ENCODE measurements around the gene ZBTB20. TPM values are rescaled to one million over a fixed set of nuclear protein-coding genes. Genes with fewer than 3 reads are reported as not detected.
"Not testable (repeated sequence)": the region's sequence is repeated elsewhere in the genome, so short reads cannot be mapped to it uniquely, and the experiment has no call there.

Gene ZBTB20
- 10 to 100 TPM; 19.8 to 23.1 TPM for total RNA-seq

DNA sequence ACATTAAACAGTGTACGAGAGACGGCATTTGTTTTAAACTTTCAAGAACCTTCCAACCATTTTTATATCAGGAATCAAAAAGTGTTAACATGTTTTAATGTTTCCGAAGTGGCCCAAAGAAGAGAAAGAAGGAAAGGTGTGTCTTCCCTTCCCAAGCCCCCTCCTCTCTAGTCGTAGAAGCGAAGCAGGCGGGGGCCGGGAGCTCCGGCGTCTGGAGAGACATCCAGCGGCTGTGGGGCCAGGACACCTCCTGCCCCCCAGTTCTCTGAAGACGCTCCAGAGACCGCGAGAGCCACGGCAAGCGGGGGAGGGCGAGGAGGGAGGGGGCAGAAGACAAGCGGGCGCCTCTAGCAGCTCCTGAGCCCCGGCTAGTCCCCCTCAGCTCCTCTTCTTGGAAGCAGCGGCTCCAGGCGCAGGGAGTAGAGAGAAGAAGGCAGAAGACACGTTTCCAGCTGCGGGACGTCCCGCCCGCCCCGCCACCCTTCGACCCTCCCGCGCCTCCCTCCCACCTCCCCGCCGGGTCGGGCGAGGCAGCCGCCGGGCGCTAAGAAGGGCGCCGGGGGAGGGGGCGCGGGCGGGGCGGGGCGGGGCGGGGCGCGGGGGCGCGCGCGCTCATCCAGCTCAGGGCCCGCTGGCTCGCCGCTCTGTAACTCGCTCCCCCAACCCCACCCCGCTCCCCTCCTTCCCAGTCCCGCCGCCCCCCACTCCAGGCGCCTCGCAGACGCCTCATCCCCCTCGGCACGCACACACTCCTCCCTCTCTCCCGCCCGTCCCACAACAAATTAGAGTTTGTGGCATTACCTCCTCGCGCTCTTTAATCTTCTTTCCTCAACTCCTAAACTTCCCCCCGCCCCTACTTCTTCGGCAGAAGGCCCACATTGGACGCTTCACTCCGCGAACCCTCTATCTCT lies at the start of gene ZBTB20:
Gene ZBTB20 (minus strand): TSS at position 871 of the 911 bp plus-strand sequence.
- H3K9me3 Mint-ChIP-seq: no peaks in the 10 kb centered on the region
- DNase-seq (peak; percentile 75 to 78), ATAC-seq (replicated peaks in 1 of 2) (peak; percentile 39 to 43)
- H3K27me3 Mint-ChIP-seq (ENCODE audit: low read depth): no peaks in the 10 kb centered on the region
- H3K4me3 Mint-ChIP-seq: peak within 1 kb of the TSS; percentile 96 to 99
- peak within 1 kb of the TSS; percentile 99 for H3K27ac Mint-ChIP-seq
- H3K36me3 Mint-ChIP-seq (ENCODE audit: insufficient read depth in 2 of 2): peaks cover 3 to 4% of the 10 kb centered on the region in 2 donors
- H3K4me1 Mint-ChIP-seq (ENCODE audit: low read depth): peaks cover 43% of the 10 kb centered on the region

DNA sequence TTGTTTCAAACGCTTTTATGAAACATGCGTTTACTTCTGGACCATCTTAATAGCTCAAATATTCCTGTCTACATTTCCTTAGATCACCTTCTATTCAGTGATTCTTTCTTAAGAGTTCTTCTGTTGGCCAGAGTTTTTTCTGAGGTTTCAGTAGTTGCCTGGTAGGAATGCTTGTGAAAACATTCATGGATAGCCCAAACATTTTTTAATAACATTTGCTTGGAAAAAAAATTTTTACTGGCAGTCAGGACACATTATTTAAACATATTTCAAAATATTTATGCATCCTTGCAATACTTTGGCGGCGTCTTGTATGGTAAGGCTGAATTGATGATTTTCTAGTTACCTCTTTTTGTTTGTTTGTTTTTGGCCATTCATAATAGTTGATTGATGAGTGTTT lies 47.4 kb upstream of the ZBTB20 start:
- H3K4me3 Mint-ChIP-seq: no peak overlapping the region

DNA sequence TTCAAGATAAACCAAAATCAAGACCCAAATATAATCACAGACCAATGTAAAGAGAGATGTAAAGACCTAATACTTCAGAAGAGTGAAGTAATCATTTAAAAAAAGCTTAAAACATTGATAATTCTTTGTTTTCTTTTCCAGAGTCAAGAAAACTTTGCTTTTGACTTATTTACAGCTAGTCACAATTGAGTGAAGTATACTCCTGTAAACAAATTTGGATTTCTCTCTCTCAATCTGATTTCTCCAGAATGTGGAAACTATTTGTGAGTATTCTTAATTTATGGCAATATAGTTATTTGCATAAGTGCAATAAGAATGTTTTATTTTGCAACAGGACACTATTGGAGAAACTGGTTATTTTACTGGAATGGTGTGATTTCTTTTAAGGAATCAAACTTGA lies 43.7 kb upstream of the ZBTB20 start:
- Mint-ChIP-seq H3K4me3 (no peak overlapping the region), H3K4me1 (ENCODE audit: low read depth) (no peaks in the 10 kb centered on the region), H3K27me3 (ENCODE audit: low read depth) (no peaks in the 10 kb centered on the region), H3K9me3 (peaks cover 5 to 7% of the 10 kb centered on the region in 2 donors), H3K27ac (no peak overlapping the region), H3K36me3 (ENCODE audit: insufficient read depth in 2 of 2) (peaks cover 2 to 3% of the 10 kb centered on the region in 2 donors)
- no peak for ATAC-seq (replicated peaks in 1 of 2)
- no peak for DNase-seq

More for the DNA sequence above, 47.4 kb upstream of the ZBTB20 start:
- Mint-ChIP-seq H3K27me3 (ENCODE audit: low read depth) (no peaks in the 10 kb centered on the region), H3K27ac (no peak overlapping the region), H3K36me3 (ENCODE audit: insufficient read depth in 2 of 2) (peaks cover 2 to 6% of the 10 kb centered on the region in 2 donors), H3K9me3 (peaks cover 7 to 8% of the 10 kb centered on the region in 2 donors), H3K4me1 (ENCODE audit: low read depth) (no peaks in the 10 kb centered on the region)
- ATAC-seq (replicated peaks in 1 of 2) (no peak), DNase-seq (no peak)

DNA sequence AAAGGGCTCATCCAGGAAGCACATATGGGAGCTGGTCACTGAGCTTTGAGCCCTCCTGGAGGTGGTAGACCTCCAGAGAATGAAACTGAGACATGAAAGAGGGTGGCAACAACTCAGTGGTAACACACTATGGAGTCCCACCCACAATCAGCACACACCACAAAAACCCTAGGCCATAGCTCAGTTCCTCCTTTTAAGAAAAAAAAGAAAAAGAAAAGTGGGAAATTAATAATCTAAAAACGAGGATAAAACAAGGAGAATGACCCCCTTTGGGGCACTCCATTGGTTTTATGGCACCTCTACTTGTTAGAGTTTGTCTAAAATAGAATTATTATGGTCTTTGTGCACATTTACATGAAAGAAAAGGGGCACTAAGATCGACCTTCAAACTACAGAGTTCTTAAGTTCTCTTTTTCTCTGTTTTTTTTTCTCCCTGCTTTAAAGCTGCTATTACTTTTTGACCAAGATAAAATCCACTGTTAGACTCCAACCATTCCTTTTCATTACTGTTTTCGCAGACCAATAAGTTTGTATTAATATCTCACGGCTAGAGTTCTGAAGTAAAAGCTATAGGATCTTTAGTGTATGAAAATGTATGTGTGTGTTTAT lies 40.2 kb upstream of the ZBTB20 start:
- peaks cover 5 to 7% of the 10 kb centered on the region in 2 donors for H3K9me3 Mint-ChIP-seq
- H3K36me3 Mint-ChIP-seq (ENCODE audit: insufficient read depth in 2 of 2): peaks cover 2 to 3% of the 10 kb centered on the region in 2 donors
- H3K27me3 Mint-ChIP-seq (ENCODE audit: low read depth): no peaks in the 10 kb centered on the region
- H3K27ac Mint-ChIP-seq: no peak overlapping the region
- no peaks in the 10 kb centered on the region for H3K4me1 Mint-ChIP-seq (ENCODE audit: low read depth)
- ATAC-seq (replicated peaks in 1 of 2): no peak
- no peak for DNase-seq
- no peak overlapping the region for H3K4me3 Mint-ChIP-seq

DNA sequence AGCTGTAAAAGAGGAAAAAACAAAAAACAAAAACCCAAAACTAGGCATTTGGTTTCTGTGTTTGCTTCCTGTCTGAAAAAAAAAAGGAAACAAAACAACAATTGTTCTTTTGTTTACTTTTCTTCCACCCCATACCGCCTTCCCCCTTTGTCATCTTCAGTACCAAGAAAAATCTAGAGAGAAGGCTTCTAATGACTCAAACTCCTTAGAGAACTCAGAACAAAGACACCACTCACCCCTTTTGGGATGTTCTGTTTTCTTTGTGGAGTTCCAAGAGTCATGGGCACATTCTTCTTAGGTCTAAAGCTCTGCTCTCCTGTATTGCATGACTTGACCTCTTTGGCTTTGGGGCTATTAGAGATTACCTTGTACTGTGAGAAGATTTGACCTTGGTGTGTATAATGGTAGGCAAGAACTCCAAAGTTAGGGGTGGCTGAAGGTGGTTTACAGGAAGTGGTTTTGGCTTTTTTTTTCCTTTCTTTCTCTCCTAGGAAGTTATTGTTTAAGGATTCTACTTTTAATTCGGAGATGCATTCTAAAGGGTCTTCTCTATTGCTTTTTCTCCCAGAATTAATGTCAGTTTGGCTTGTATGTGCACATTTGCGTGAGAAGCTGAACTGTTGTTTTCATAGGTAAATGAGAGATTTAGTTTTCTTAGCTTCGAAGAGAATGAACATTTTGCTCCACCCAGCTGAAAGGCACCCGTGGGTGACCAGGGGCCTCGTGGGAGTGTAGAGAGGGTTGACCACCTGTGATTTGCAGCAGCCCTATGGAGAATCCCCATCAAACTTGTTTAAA lies 39.5 kb upstream of the ZBTB20 start:
- no peak for DNase-seq
- no peak for ATAC-seq (replicated peaks in 1 of 2)
- Mint-ChIP-seq H3K36me3 (ENCODE audit: insufficient read depth in 2 of 2) (peaks cover 1 to 2% of the 10 kb centered on the region in 2 donors), H3K4me3 (no peak overlapping the region), H3K27me3 (ENCODE audit: low read depth) (no peaks in the 10 kb centered on the region), H3K27ac (no peak overlapping the region), H3K9me3 (peaks cover 2 to 5% of the 10 kb centered on the region in 2 donors), H3K4me1 (ENCODE audit: low read depth) (no peaks in the 10 kb centered on the region)

DNA sequence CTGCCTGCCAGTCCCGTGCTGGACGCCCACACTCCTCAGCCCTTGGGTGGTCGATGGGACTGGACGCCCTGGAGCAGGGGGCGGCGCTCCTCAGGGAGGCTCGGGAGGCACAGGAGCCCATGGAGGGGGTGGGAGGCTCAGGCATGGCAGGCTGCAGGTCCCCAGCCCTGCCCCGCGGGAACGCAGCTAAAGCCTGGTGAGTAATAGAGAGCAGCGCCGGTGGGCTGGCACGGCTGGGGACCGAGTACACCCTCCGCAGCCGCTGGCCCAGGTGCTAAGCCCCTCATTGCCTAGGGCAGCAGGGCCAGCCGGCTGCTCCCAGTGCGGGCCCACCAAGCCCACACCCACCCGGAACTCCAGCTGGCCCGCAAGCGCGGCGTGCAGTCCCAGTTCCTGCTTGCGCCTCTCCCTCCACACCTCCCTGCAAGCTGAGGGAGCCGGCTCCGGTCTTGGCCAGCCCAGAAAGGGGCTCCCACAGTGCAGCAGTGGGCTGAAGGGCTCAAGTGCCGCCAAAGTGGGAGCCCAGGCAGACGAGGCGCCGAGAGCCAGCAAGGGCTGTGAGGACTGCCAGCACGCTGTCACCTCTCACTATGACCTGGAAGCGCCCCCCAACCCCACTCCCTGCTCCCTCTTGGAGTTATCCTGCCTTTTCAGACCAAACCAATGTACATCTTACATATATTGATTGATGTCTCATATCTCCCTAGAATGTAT lies 37.9 kb upstream of the ZBTB20 start:
- not testable (repeated sequence) for ATAC-seq (replicated peaks in 1 of 2); H3K9me3 Mint-ChIP-seq; H3K27me3 Mint-ChIP-seq (ENCODE audit: low read depth); H3K4me3 Mint-ChIP-seq; H3K4me1 Mint-ChIP-seq (ENCODE audit: low read depth); H3K27ac Mint-ChIP-seq; H3K36me3 Mint-ChIP-seq (ENCODE audit: insufficient read depth in 2 of 2); DNase-seq

DNA sequence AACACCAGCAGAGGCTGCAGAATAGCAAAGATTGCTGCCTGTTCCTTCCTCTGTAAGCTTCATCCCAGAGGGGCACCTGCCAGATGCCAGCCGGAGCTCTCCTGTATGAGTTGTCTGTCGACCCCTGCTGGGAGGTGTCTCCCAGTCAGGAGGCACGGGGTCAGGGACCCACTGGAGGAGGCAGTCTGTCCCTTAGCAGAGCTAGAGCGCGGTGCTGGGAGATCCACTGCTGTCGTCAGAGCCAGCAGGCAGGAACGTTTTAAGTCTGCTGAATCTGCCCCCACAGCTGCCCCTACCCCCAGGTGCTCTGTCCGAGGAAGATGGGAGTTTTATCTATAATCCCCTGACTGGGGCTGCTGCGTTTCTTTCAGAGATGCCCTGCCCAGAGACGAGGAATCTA lies 31.8 kb upstream of the ZBTB20 start:
- not testable (repeated sequence) for DNase-seq; H3K27ac Mint-ChIP-seq; H3K4me1 Mint-ChIP-seq (ENCODE audit: low read depth); H3K9me3 Mint-ChIP-seq; ATAC-seq (replicated peaks in 1 of 2); H3K4me3 Mint-ChIP-seq; H3K27me3 Mint-ChIP-seq (ENCODE audit: low read depth); H3K36me3 Mint-ChIP-seq (ENCODE audit: insufficient read depth in 2 of 2)

DNA sequence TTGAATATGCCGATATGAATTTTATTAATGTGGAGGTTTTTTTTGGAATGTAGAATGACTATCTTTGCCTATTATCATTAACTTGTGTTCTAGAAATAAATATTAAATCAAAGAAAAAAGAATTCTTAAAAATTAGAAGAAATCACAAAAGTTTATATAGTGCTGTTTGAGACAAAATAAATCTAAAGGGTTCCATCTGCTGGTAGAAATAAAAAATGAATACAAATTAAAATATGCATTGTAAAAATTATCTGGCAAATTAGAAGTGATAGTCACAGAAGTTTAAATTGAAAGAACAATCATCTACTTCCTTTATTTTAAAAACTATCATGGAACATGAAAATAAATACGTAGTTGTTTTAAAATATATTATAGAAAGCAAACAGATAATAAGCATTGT lies 22.7 kb upstream of the ZBTB20 start:
- H3K4me1 Mint-ChIP-seq (ENCODE audit: low read depth): peaks cover 12% of the 10 kb centered on the region
- no peaks in the 10 kb centered on the region for H3K9me3 Mint-ChIP-seq
- H3K27ac Mint-ChIP-seq: no peak overlapping the region
- ATAC-seq (replicated peaks in 1 of 2): no peak
- H3K27me3 Mint-ChIP-seq (ENCODE audit: low read depth): no peaks in the 10 kb centered on the region
- H3K36me3 Mint-ChIP-seq (ENCODE audit: insufficient read depth in 2 of 2): no peaks in the 10 kb centered on the region
- H3K4me3 Mint-ChIP-seq: no peak overlapping the region
- DNase-seq: no peak

DNA sequence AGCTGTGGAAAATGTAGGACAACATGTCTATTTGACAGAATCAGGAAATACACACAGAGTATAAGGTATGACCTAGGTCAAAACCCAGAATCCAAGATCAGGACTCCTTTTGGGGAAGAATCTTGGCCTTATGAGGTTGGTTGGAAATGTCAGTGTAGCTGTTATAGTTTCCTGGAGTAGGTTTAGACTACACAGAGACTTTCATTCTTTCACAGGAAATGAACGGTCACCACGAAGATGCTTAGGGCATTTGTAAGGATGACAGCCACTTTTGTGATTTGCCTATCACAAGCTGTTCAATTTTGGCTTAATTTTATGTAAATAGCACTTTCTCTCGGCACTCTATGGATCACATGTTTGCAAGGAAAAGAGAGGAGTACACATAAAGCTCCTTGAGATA lies 18.6 kb upstream of the ZBTB20 start:
- no peaks in the 10 kb centered on the region for H3K9me3 Mint-ChIP-seq
- ATAC-seq (replicated peaks in 1 of 2): peak; percentile 60 to 71
- DNase-seq: no peak
- H3K27me3 Mint-ChIP-seq (ENCODE audit: low read depth): no peaks in the 10 kb centered on the region
- H3K4me1 Mint-ChIP-seq (ENCODE audit: low read depth): peaks cover 34% of the 10 kb centered on the region
- H3K27ac Mint-ChIP-seq: peak overlapping the region; percentile 67
- peak overlapping the region; percentile 10 to 68 for H3K4me3 Mint-ChIP-seq
- H3K36me3 Mint-ChIP-seq (ENCODE audit: insufficient read depth in 2 of 2): no peaks in the 10 kb centered on the region

DNA sequence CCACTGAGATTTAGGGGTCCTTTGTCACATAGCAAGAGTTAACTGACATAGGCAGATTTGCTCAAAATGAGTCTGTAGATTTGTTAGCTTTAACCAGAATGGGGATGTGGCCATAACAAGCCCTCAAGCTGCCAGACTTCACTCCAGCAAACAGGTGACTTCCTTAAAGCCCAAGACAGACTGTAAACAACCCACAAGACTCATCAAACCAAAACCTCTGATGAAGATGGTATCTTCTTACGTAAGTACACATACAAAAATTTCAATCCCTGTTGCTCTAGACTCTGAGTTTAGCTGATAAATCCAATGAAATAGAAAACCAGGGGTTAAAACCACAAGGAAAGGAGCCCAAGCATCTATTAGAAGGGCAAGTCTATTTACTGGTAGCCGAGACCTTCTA lies 18.2 kb upstream of the ZBTB20 start:
- Mint-ChIP-seq H3K27me3 (ENCODE audit: low read depth) (no peaks in the 10 kb centered on the region), H3K4me3 (peak overlapping the region; percentile 4 to 68), H3K36me3 (ENCODE audit: insufficient read depth in 2 of 2) (no peaks in the 10 kb centered on the region), H3K4me1 (ENCODE audit: low read depth) (peaks cover 37% of the 10 kb centered on the region), H3K27ac (peak overlapping the region; percentile 67), H3K9me3 (no peaks in the 10 kb centered on the region)
- peak; percentile 89 to 92 for ATAC-seq (replicated peaks in 1 of 2)
- DNase-seq: peak; percentile 19

DNA sequence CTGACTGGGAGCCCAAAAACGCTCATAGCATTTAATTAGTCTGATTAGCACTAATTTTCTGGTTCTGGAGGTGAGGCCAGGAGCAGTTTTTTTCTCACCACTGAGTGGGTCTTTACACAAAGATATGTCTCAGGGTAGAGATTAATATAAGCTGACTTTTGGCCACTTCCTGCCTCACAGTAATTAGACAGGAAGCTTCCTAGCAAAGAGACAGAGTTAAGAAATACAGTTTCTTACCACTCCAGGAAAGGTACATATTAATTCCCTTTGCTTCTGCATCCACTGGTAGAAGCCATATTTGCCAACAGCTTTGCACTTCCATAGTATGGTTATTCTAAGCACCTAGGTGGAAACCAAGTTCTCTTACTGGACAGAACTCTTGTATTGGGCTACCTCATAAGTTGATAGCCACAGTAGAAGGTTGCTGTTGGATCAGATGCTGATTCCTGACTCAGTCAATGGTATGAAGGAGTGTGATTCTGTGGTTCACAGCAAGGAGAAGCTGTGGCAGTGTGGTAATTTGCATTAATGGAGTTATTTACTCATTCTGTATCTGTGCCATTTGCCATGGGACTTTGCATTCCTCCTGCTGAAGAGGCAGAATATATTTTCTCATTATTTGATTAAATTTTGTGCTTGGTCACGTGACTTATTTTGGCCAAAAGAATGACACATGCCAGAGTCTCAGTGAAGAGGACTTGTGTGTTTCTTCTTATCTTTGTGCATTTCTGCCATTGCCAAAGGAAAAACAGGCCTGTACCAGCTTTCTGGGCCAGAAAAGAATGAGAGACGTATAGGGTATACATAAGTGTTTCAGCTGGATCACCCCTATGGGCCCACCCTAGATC lies 17.5 kb upstream of the ZBTB20 start:
- Mint-ChIP-seq H3K9me3 (no peaks in the 10 kb centered on the region), H3K27ac (peak overlapping the region; percentile 67), H3K27me3 (ENCODE audit: low read depth) (no peaks in the 10 kb centered on the region), H3K4me1 (ENCODE audit: low read depth) (peaks cover 39% of the 10 kb centered on the region), H3K36me3 (ENCODE audit: insufficient read depth in 2 of 2) (no peaks in the 10 kb centered on the region), H3K4me3 (peak overlapping the region in 1 of 2 donors; percentile 68)
- DNase-seq (no peak), ATAC-seq (replicated peaks in 1 of 2) (peak in 1 of 2 donors; percentile 16)

DNA sequence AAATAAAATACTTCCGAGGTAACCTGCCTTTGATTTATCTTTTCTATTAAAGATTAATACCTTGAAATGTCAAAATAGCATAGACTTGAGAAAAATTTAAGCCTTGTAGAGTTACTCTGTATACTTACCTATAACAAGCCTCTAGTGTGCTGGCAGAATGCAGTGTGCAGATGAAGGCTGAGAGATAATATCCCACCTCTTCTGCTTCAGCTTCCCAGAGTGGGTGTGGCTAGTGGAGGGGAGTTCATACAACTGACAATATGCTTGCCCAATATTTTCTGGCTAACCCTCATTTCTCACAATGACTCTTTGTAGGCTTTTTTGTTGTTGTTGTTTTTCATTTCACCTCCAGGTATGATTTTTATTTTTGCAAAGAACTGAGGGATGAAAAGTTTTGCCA lies 15.7 kb upstream of the ZBTB20 start:
- H3K4me1 Mint-ChIP-seq (ENCODE audit: low read depth): peaks cover 39% of the 10 kb centered on the region
- H3K4me3 Mint-ChIP-seq: no peak overlapping the region
- DNase-seq: no peak
- ATAC-seq (replicated peaks in 1 of 2): no peak
- no peaks in the 10 kb centered on the region for H3K27me3 Mint-ChIP-seq (ENCODE audit: low read depth)
- no peaks in the 10 kb centered on the region for H3K9me3 Mint-ChIP-seq
- no peak overlapping the region for H3K27ac Mint-ChIP-seq
- no peaks in the 10 kb centered on the region for H3K36me3 Mint-ChIP-seq (ENCODE audit: insufficient read depth in 2 of 2)

All from activated T-cell treated with anti-CD3 and anti-CD28 coated beads, Interleukin-2, amount 50 U/mL, for 72 hours (primary cell).